Hepatocyte (in vitro differentiated cells): ENCODE data around the gene CDHR3. TPM values are rescaled to one million over a fixed set of nuclear protein-coding genes. Genes with fewer than 3 reads are reported as not detected.

Experiments used
- DNase-seq: peaks from one replicate; pipeline ENCODE4 v3.0.0-alpha.2; 2016; ENCODE audit warnings: low spot score
- H2AFZ ChIP-seq: fragments of 200-600 bp; sonication (generic); 2 replicates; pipeline ENCODE4 v1.6.0; 2016; ENCODE audit warnings: antibody characterized with exemption, mild to moderate bottlenecking
- H3K27ac ChIP-seq: fragments of 200-600 bp; sonication (generic); 2 replicates; pipeline ENCODE4 v1.5.1; 2016; ENCODE audit warnings: mild to moderate bottlenecking
- H3K27me3 ChIP-seq: fragments of 200-600 bp; sonication (generic); 2 replicates; pipeline ENCODE4 v1.6.1; 2016
- H3K36me3 ChIP-seq: fragments of 200-600 bp; sonication (generic); replicated peaks from 2 replicates; pipeline ENCODE4 v1.5.1; 2016; ENCODE audit warnings: low read depth; ENCODE audit not compliant: insufficient read depth
- H3K4me1 ChIP-seq: fragments of 200-600 bp; sonication (generic); 2 replicates; pipeline ENCODE4 v1.5.1; 2016; ENCODE audit warnings: mild to moderate bottlenecking, moderate library complexity; ENCODE audit not compliant: insufficient read depth
- H3K4me2 ChIP-seq: fragments of 200-600 bp; sonication (generic); 2 replicates; pipeline ENCODE4 v1.6.0; 2016
- H3K4me3 ChIP-seq: fragments of 200-600 bp; sonication (generic); 2 replicates; pipeline ENCODE4 v1.5.1; 2016; ENCODE audit warnings: mild to moderate bottlenecking
- H3K79me2 ChIP-seq: fragments of 200-600 bp; sonication (generic); 2 replicates; pipeline ENCODE4 v1.6.0; 2017; ENCODE audit warnings: mild to moderate bottlenecking
- H3K9me2 ChIP-seq: fragments of 200-600 bp; sonication (generic); replicated peaks from 2 replicates; pipeline ENCODE4 v1.6.0; 2017; ENCODE audit warnings: mild to moderate bottlenecking; ENCODE audit not compliant: insufficient read depth
- H3K9me3 ChIP-seq: fragments of 200-600 bp; sonication (generic); 2 replicates; pipeline ENCODE4 v1.5.1; 2016; ENCODE audit warnings: low read depth, mild to moderate bottlenecking
- H4K20me1 ChIP-seq: fragments of 200-600 bp; sonication (generic); 2 replicates; pipeline ENCODE4 v1.6.0; 2016; ENCODE audit warnings: mild to moderate bottlenecking; ENCODE audit not compliant: insufficient read depth, poor library complexity, severe bottlenecking
- EZH2 ChIP-seq: fragments of 200-600 bp; sonication (generic); IDR thresholded peaks from 2 replicates; pipeline ENCODE4 v1.6.1; 2016; ENCODE audit warnings: antibody characterized with exemption, mild to moderate bottlenecking, borderline replicate concordance
- EZH2phosphoT487 ChIP-seq: fragments of 200-600 bp; sonication (generic); IDR thresholded peaks from one replicate; pipeline ENCODE4 v1.6.1; 2018; ENCODE audit warnings: antibody characterized with exemption, mild to moderate bottlenecking, low read depth, moderate library complexity; ENCODE audit not compliant: unreplicated experiment, severe bottlenecking
- WGBS: methylation state at CpG from one replicate; pipeline ENCODE4 v1.1.6; 2016; ENCODE audit warnings: low lambda C conversion rate; ENCODE audit errors: missing lambda C conversion rate; 5-methylcytosine and 5-hydroxymethylcytosine counted together
- polyA plus RNA-seq: library from polyadenylated mRNA; unstranded; fragments of >200 nt; fragmentation: Nextera tagmentation; extraction: Ambion mirVana; gene quantifications from 2 replicates; pipeline ENCODE4 v1.2.1, GENCODE V29; 2016
- total RNA-seq: library from RNA; depleted of rRNA; stranded (reverse); fragments of >200 nt; gene quantifications from 2 replicates; pipeline ENCODE4 v1.2.3, GENCODE V29; 2014
- TF ChIP-seq, protein P1 (sequence below): fragments of 200-600 bp; sonication (generic); IDR thresholded peaks from 2 replicates; pipeline ENCODE4 v1.5.1; 2016; ENCODE audit warnings: antibody characterized with exemption, mild to moderate bottlenecking; ENCODE audit not compliant: poor library complexity

The CDHR3 gene
- total and polyA plus RNA-seq, 2 experiments from 2014 or later = 3.3 to 6.9 TPM

DNA sequence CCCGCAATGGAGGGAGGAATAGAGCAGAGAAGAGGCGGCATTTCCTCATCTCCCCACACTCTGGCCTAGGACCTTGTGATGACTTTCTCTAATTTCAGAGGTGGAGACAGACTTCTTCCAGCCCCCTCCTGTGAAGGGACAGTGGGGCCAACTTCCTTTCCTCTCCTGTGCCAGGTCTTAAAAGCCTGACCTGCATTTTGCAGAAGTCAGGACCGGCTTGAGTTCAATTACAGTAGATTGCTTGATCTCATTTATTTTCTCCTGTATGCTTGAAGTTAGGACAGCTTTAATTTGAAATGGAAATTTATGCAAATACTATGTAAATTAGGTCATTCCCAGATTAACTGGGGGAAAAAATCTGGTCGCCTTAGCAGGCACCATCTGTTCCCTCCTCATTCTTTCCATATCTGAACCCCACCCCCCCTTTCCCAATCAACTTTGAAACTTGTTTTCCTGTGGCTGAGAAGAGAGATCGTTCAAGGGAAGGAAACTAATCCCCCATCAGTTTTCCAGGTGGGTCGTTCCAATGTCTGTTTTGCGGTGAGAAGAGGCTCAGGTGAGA is 92.0 kb downstream of the CDHR3 start:
- H3K36me3 ChIP-seq = no peaks in the 10 kb centered on the region
- H3K4me3 ChIP-seq = no peak overlapping the region
- H3K79me2 ChIP-seq = no peaks in the 10 kb centered on the region
- H3K4me2 ChIP-seq = no peak overlapping the region
- WGBS = 87% methylated on average over 7 of the region's 7 CpGs
- no peaks in the 10 kb centered on the region for H3K9me2 ChIP-seq
- no peak for DNase-seq
- no peaks in the 10 kb centered on the region for H3K9me3 ChIP-seq
- TF ChIP-seq EZH2phosphoT487 (no peak), EZH2 (no peak)
- TF ChIP-seq, protein P1, sequence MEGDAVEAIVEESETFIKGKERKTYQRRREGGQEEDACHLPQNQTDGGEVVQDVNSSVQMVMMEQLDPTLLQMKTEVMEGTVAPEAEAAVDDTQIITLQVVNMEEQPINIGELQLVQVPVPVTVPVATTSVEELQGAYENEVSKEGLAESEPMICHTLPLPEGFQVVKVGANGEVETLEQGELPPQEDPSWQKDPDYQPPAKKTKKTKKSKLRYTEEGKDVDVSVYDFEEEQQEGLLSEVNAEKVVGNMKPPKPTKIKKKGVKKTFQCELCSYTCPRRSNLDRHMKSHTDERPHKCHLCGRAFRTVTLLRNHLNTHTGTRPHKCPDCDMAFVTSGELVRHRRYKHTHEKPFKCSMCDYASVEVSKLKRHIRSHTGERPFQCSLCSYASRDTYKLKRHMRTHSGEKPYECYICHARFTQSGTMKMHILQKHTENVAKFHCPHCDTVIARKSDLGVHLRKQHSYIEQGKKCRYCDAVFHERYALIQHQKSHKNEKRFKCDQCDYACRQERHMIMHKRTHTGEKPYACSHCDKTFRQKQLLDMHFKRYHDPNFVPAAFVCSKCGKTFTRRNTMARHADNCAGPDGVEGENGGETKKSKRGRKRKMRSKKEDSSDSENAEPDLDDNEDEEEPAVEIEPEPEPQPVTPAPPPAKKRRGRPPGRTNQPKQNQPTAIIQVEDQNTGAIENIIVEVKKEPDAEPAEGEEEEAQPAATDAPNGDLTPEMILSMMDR = no peak
- H4K20me1 ChIP-seq = no peaks in the 10 kb centered on the region
- H3K27ac ChIP-seq = no peak overlapping the region
- H3K27me3 ChIP-seq = peaks cover 2% of the 10 kb centered on the region
- no peak overlapping the region for H2AFZ ChIP-seq
- peaks cover 3% of the 10 kb centered on the region for H3K4me1 ChIP-seq

DNA sequence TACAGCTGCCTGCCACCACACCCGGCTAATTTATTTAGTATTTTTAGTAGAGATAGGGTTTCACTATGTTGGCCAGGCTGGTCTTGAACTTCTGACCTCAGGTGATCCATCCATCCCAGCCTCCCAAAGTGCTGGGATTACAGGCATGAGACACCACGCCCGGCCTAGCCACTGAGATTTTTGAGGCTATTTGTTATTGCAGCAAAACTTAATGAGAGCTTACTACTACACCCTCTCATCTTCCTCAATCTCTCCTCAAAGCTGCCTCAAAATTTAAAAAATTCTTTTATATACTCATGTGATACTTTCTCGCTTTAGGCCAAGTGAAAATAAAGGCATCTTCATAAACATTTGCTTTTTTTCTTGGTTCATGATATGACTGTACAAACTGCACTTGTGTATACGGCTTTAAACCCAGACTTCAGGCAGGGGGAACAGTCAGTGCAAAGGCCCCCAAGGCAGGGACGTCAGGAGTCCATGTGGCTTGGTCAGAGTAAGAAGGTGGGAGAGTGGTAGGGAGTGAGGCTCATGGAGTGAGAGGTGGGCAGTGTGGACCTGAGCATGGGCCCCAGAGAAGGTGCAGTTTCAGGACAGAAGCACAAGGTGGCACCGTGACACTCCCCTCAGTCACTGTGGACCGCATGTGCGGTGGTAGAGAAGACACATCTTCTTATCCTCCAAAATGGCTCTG is 93.6 kb downstream of the CDHR3 start:
- DNase-seq = peak; percentile 81
- WGBS = 55% methylated on average over 9 of the region's 9 CpGs
- Histone ChIP-seq H3K4me3 (no peak overlapping the region), H4K20me1 (no peaks in the 10 kb centered on the region), H3K4me2 (no peak overlapping the region), H3K9me3 (no peaks in the 10 kb centered on the region), H3K4me1 (peaks cover 3% of the 10 kb centered on the region), H3K27ac (no peak overlapping the region), H2AFZ (no peak overlapping the region), H3K27me3 (peaks cover 2% of the 10 kb centered on the region), H3K79me2 (no peaks in the 10 kb centered on the region), H3K36me3 (no peaks in the 10 kb centered on the region), H3K9me2 (no peaks in the 10 kb centered on the region)
- TF ChIP-seq EZH2 (no peak), EZH2phosphoT487 (no peak)
- TF ChIP-seq, protein P1 = peak; percentile 80

DNA sequence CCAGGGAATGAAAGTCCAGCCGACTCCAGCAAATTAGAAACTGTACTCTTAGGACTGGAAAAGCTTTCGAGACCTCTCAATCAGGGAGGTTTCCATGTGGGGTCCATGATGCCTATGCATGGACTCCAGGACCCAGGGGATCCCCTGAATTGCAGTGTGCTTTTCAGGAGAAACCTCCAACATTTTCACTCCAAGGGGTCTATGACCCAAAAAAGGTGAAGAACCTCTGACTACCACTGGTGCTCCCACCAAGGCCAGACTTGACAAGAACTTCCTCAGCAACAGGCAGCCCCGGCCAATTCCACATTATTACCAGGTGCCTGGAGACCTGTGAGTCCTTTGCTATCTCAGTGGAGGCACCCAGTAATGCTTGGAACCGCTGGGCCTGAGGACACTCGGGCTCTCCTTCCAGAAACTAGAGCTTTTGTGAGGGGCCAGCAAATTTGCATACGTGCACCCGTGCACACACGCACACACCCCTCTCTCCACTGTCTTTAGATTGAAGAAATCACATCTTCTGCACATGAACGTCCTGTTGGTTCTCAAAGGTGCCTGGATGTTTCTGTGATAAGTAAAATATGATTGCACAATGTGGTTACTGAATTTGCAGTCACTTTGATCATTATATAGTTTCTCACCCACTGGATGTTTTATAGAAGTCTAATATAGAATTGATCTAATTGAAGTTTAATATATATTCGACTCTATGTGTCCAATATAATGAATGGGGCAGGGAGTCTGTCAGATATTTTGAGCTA is 94.3 kb downstream of the CDHR3 start:
- H3K4me2 ChIP-seq = no peak overlapping the region
- H2AFZ ChIP-seq = no peak overlapping the region
- peaks cover 3% of the 10 kb centered on the region for H3K4me1 ChIP-seq
- no peaks in the 10 kb centered on the region for H3K9me3 ChIP-seq
- no peaks in the 10 kb centered on the region for H4K20me1 ChIP-seq
- TF ChIP-seq EZH2 = no peak
- peaks cover 2% of the 10 kb centered on the region for H3K27me3 ChIP-seq
- 80% methylated on average over 10 of the region's 10 CpGs for WGBS
- H3K36me3 ChIP-seq = no peaks in the 10 kb centered on the region
- H3K9me2 ChIP-seq = no peaks in the 10 kb centered on the region
- H3K4me3 ChIP-seq = no peak overlapping the region
- no peaks in the 10 kb centered on the region for H3K79me2 ChIP-seq
- H3K27ac ChIP-seq = no peak overlapping the region
- DNase-seq = no peak
